Testis (tissue), 3 donors: ENCODE data around the gene PRKAG2. TPM values are rescaled to one million over a fixed set of nuclear protein-coding genes. Genes with fewer than 3 reads are reported as not detected.

Source experiments
- DNase-seq: peaks from one replicate; pipeline ENCODE4 v3.0.0-alpha.2; 2019
- H3K27ac ChIP-seq, 2 donors: fragments of 200-600 bp; sonication (generic); one replicate each; pipeline ENCODE4 v1.5.1; 2019
- H3K27me3 ChIP-seq: fragments of 200-600 bp; sonication (generic); one replicate; pipeline ENCODE4 v1.5.1; 2019
- H3K36me3 ChIP-seq: fragments of 200-600 bp; sonication (generic); one replicate; pipeline ENCODE4 v1.5.1; 2017; ENCODE audit warnings: low read depth; ENCODE audit errors: missing control alignments
- H3K4me1 ChIP-seq: fragments of 200-600 bp; sonication (generic); one replicate; pipeline ENCODE4 v1.5.1; 2019
- H3K4me3 ChIP-seq, 2 donors: fragments of 200-600 bp; sonication (generic); one replicate each; pipeline ENCODE4 v1.5.1; 2017 to 2019
- H3K9me3 ChIP-seq: fragments of 200-600 bp; sonication (generic); one replicate; pipeline ENCODE4 v1.5.1; 2017
- POLR2A ChIP-seq: fragments of 450-650 bp; IDR thresholded peaks from one replicate; pipeline ENCODE4 v1.6.1; 2017; ENCODE audit warnings: antibody characterized with exemption, mild to moderate bottlenecking, moderate library complexity
- WGBS, 2 donors: methylation state at CpG; one replicate each; pipeline ENCODE4 v1.1.5; 2018; 5-methylcytosine and 5-hydroxymethylcytosine counted together
- intact Hi-C: fragments of 100-400 bp; cut with DNase I; formaldehyde crosslinking; loops from one replicate; pipeline ENCODE4 v1.15.1; 2023; ENCODE audit warnings: low total_unique reads
- polyA plus RNA-seq: library from polyadenylated mRNA; stranded (reverse); fragments of 350-450 nt; fragmentation: Illumina TruSeq; extraction: RNeasy Lipid Tissue Mini Kit (QIAGEN cat#74804); gene quantifications from one replicate; pipeline ENCODE4 v1.2.3, GENCODE V29; 2014; ENCODE audit warnings: low read depth, low replicate concordance; ENCODE audit not compliant: insufficient read depth
- total RNA-seq, 2 donors: library from RNA; depleted of rRNA; stranded (reverse); fragments of >200 nt; gene quantifications; one replicate each; pipeline ENCODE4 v1.2.3, GENCODE V29; 2016
- TF ChIP-seq, protein P1 (sequence below), 3 experiments: fragments of 450-650 bp in 2 of 3; fragments of 200-600 bp in 1 of 3; sonication (generic) in 1 of 3; IDR thresholded peaks; one replicate each; pipeline ENCODE4 v1.5.1; 2016 to 2019; ENCODE audit warnings: antibody characterized with exemption in 3 of 3, mild to moderate bottlenecking in 2 of 3, moderate library complexity in 1 of 3

Gene PRKAG2
- total and polyA plus RNA-seq, 3 donors from 2014 or later: 27.9 to 28.7 (median 28.6) TPM

- H3K27ac ChIP-seq: no peak overlapping the region
- no peaks in the 10 kb centered on the region for H3K4me1 ChIP-seq
- DNase-seq: no peak
- whole genome bisulfite sequencing, 2 donors: 80 to 89% methylated on average over 1 to 14 of the region's 14 CpGs
- H3K27me3 ChIP-seq: no peaks in the 10 kb centered on the region
- H3K36me3 ChIP-seq: no peaks in the 10 kb centered on the region
- no peak overlapping the region for H3K4me3 ChIP-seq
- no peak for TF ChIP-seq POLR2A
- TF ChIP-seq, protein P1, sequence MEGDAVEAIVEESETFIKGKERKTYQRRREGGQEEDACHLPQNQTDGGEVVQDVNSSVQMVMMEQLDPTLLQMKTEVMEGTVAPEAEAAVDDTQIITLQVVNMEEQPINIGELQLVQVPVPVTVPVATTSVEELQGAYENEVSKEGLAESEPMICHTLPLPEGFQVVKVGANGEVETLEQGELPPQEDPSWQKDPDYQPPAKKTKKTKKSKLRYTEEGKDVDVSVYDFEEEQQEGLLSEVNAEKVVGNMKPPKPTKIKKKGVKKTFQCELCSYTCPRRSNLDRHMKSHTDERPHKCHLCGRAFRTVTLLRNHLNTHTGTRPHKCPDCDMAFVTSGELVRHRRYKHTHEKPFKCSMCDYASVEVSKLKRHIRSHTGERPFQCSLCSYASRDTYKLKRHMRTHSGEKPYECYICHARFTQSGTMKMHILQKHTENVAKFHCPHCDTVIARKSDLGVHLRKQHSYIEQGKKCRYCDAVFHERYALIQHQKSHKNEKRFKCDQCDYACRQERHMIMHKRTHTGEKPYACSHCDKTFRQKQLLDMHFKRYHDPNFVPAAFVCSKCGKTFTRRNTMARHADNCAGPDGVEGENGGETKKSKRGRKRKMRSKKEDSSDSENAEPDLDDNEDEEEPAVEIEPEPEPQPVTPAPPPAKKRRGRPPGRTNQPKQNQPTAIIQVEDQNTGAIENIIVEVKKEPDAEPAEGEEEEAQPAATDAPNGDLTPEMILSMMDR (IDR thresholded peaks at IDR 0.05): no peak
- H3K9me3 ChIP-seq: no peaks in the 10 kb centered on the region
- intact Hi-C loops: no loop called here
These were observed 285.0 kb downstream of the PRKAG2 start for GRCh38 chr7:151591866-151592265.

- TF ChIP-seq, protein P1 (IDR thresholded peaks at IDR 0.05): no peak
- TF ChIP-seq POLR2A: no peak
- Histone ChIP-seq H3K4me1 (no peaks in the 10 kb centered on the region), H3K4me3 (no peak overlapping the region), H3K27ac (no peak overlapping the region), H3K9me3 (no peaks in the 10 kb centered on the region), H3K27me3 (no peaks in the 10 kb centered on the region), H3K36me3 (no peaks in the 10 kb centered on the region)
- WGBS, 2 donors: 89 to 91% methylated on average over 14 to 19 of the region's 19 CpGs
- intact Hi-C loops: no loop called here
- no peak for DNase-seq
These were observed 285.8 kb downstream of the PRKAG2 start for GRCh38 chr7:151590850-151591771.

- no peak overlapping the region for H3K4me3 ChIP-seq
- intact Hi-C loops: no loop called here
- WGBS, 2 donors: 88 to 91% methylated on average over 13 of the region's 13 CpGs
- no peaks in the 10 kb centered on the region for H3K9me3 ChIP-seq
- TF ChIP-seq, protein P1 (IDR thresholded peaks at IDR 0.05): no peak
- TF ChIP-seq POLR2A: no peak
- no peaks in the 10 kb centered on the region for H3K27me3 ChIP-seq
- H3K4me1 ChIP-seq: no peaks in the 10 kb centered on the region
- H3K27ac ChIP-seq: no peak overlapping the region
- no peaks in the 10 kb centered on the region for H3K36me3 ChIP-seq
- DNase-seq: no peak
These were observed 286.7 kb downstream of the PRKAG2 start for GRCh38 chr7:151590071-151590849.

DNA sequence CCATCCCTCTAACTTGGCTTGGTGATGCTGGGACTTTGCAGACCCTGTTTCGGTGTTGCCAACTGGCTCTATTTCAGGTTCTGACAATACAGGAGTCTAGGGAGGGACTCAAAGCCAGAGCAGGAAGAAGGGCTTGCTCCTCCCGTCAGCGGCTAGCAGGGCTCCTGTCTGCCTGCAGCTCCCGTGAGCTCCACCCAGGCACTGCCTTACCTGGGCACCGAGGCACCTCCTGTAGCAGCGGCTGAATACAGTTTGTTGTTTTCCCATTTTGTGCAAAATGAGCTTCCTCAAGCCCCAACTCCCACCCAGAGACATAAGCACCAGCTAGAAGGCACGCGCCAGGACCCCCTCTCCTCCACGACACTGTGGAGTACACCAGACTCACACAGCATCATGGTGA is 287.9 kb downstream of the PRKAG2 start:
- TF ChIP-seq POLR2A: no peak
- Histone ChIP-seq H3K9me3 (no peaks in the 10 kb centered on the region), H3K36me3 (no peaks in the 10 kb centered on the region), H3K27ac (no peak overlapping the region), H3K4me1 (no peaks in the 10 kb centered on the region), H3K4me3 (no peak overlapping the region), H3K27me3 (no peaks in the 10 kb centered on the region)
- intact Hi-C loops: no loop called here
- DNase-seq: no peak
- 95% methylated on average over 9 of the region's 9 CpGs for WGBS, 2 donors

- intact Hi-C loops: no loop called here
- no peak overlapping the region for H3K4me3 ChIP-seq
- DNase-seq: no peak
- TF ChIP-seq, protein P1 (IDR thresholded peaks at IDR 0.05): no peak
- TF ChIP-seq POLR2A: no peak
- H3K36me3 ChIP-seq: no peaks in the 10 kb centered on the region
- no peak overlapping the region for H3K27ac ChIP-seq
- 84 to 92% methylated on average over 14 of the region's 14 CpGs for WGBS, 2 donors
- no peaks in the 10 kb centered on the region for H3K9me3 ChIP-seq
- H3K4me1 ChIP-seq: no peaks in the 10 kb centered on the region
- H3K27me3 ChIP-seq: no peaks in the 10 kb centered on the region
These were observed 290.2 kb downstream of the PRKAG2 start for GRCh38 chr7:151586531-151587260.
